HCT116 (cell line): ENCODE data around the gene SLC4A2. TPM values are rescaled to one million over a fixed set of nuclear protein-coding genes. Genes with fewer than 3 reads are reported as not detected.

Experiments used
- ATAC-seq: fragments of 200-7000 bp; cut with Tn5 transposase; 2 replicates; pipeline ENCODE4 v1.9.1; 2020; ENCODE audit warnings: mild to moderate bottlenecking, moderate library complexity
- BruUV-seq: library from RNA; stranded (reverse); fragments of 400-500 nt; replicated peaks from 2 replicates; lab custom pipeline; 2021; lab: Mats Ljungman, UMichigan
- CTCF ChIA-PET: fragments of 300-600 bp; sonication (Branson Sonifier 250); formaldehyde crosslinking; loops from one replicate; lab custom pipeline; 2021; ENCODE audit warnings: antibody characterized with exemption; lab: Charles Lee
- POLR2A ChIA-PET: fragments of 300-600, 350-600 bp; sonication (Branson Sonifier 250); formaldehyde crosslinking; loops from one replicate; lab custom pipeline; 2021; ENCODE audit warnings: antibody characterized with exemption; lab: Charles Lee
- RAD21 ChIA-PET, 2 experiments: fragments of 300-600 bp; sonication (Branson Sonifier 250); formaldehyde crosslinking; loops; one replicate each; lab custom pipeline; 2023; ENCODE audit warnings: low total read pairs in 2 of 2; ENCODE audit not compliant: uncharacterized antibody in 2 of 2, unreplicated experiment in 2 of 2, low non-redundant PET in 1 of 2; lab: Charles Lee
- DNase-seq: peaks from one replicate; pipeline ENCODE4 v3.0.0-alpha.2; 2010; ENCODE audit warnings: low read depth, low spot score
- H2AFZ ChIP-seq: fragments of 200-600 bp; shearing (Covaris generic), sonication (generic); 2 replicates; pipeline ENCODE4 v1.6.1; 2017; ENCODE audit warnings: low read depth, mixed run types, mixed read lengths, antibody characterized with exemption, low read length; ENCODE audit not compliant: poor library complexity, severe bottlenecking
- H3K27ac ChIP-seq: 2 replicates; pipeline ENCODE4 v1.5.1; 2012; ENCODE audit warnings: low read depth, low read length
- H3K27me3 ChIP-seq: fragments of 200-600 bp; sonication (generic); 2 replicates; pipeline ENCODE4 v1.6.1; 2016; ENCODE audit warnings: mixed run types, low read length, mixed read lengths; ENCODE audit not compliant: insufficient read depth
- H3K36me3 ChIP-seq, 2 experiments: fragments of 200-500 bp in 1 of 2; fragments of 200-600 bp in 1 of 2; sonication (Bioruptor generic) in 1 of 2; sonication (generic) in 1 of 2; 2 replicates each; pipeline versions ENCODE4 v1.5.1 to v1.6.1; 2014 to 2016; ENCODE audit warnings: low read length in 2 of 2, inconsistent platforms in 1 of 2, mixed read lengths in 1 of 2, mixed run types in 1 of 2; ENCODE audit not compliant: insufficient read depth in 2 of 2, control insufficient read depth in 1 of 2
- H3K4me1 ChIP-seq, 2 experiments: fragments of 200-600 bp in 1 of 2; sonication (generic) in 1 of 2; 2 replicates each; pipeline versions ENCODE4 v1.5.1 to v1.6.1; 2012 to 2017; ENCODE audit warnings: low read length in 2 of 2, inconsistent platforms in 1 of 2, mild to moderate bottlenecking in 1 of 2, mixed read lengths in 1 of 2, mixed run types in 1 of 2, moderate library complexity in 1 of 2; ENCODE audit not compliant: insufficient read depth in 2 of 2, control insufficient read depth in 1 of 2
- H3K4me2 ChIP-seq: fragments of 200-600 bp; sonication (generic); 2 replicates; pipeline ENCODE4 v1.6.1; 2017; ENCODE audit warnings: mixed run types, low read length, mixed read lengths
- H3K4me3 ChIP-seq, 2 experiments: fragments of 200-600 bp in 1 of 2; sonication (generic) in 1 of 2; replicated peaks in 1 of 2; 2 replicates each; pipeline ENCODE4 v1.5.1; 2011 to 2016; ENCODE audit warnings: low read length in 2 of 2, control low read depth in 1 of 2, low read depth in 1 of 2, mild to moderate bottlenecking in 1 of 2, mixed read lengths in 1 of 2, mixed run types in 1 of 2
- H3K79me2 ChIP-seq: fragments of 200-600 bp; sonication (generic); 2 replicates; pipeline ENCODE4 v1.6.1; 2017; ENCODE audit warnings: mild to moderate bottlenecking, mixed run types, low read length, moderate library complexity, mixed read lengths; ENCODE audit not compliant: insufficient read depth
- H3K9ac ChIP-seq: fragments of 200-600 bp; sonication (generic); 2 replicates; pipeline ENCODE4 v1.6.1; 2016; ENCODE audit warnings: low read length, mixed read lengths
- H3K9me2 ChIP-seq: fragments of 200-600 bp; sonication (generic), shearing (Covaris generic); 2 replicates; pipeline ENCODE4 v1.6.1; 2017; ENCODE audit warnings: mixed run types, mild to moderate bottlenecking, moderate library complexity; ENCODE audit not compliant: insufficient read depth
- H3K9me3 ChIP-seq, 2 experiments: fragments of 200-500 bp in 1 of 2; fragments of 200-600 bp in 1 of 2; sonication (Bioruptor generic) in 1 of 2; sonication (generic) in 1 of 2; 2 replicates each; pipeline ENCODE4 v1.6.1; 2014 to 2017; ENCODE audit warnings: low read length in 2 of 2, mixed read lengths in 2 of 2, inconsistent platforms in 1 of 2, low read depth in 1 of 2, mild to moderate bottlenecking in 1 of 2, mixed run types in 1 of 2, moderate library complexity in 1 of 2; ENCODE audit not compliant: control insufficient read depth in 1 of 2, insufficient read depth in 1 of 2
- H4K20me1 ChIP-seq: fragments of 200-600 bp; sonication (generic), shearing (Covaris generic); 2 replicates; pipeline ENCODE4 v1.6.1; 2017; ENCODE audit warnings: mixed run types, mild to moderate bottlenecking, moderate library complexity; ENCODE audit not compliant: insufficient read depth
- CEBPB ChIP-seq: IDR thresholded peaks from 2 replicates; pipeline ENCODE4 v1.6.1; 2012; ENCODE audit warnings: low read depth
- CTCF ChIP-seq, 3 experiments: fragments of 200-600 bp in 1 of 3; sonication (generic) in 1 of 3; IDR thresholded peaks in 2 of 3; conservative IDR thresholded peaks in 1 of 3; 2 replicates each; pipeline ENCODE4 v1.5.1; 2012 to 2017; ENCODE audit warnings: low read depth in 2 of 3, low read length in 2 of 3, antibody characterized with exemption in 1 of 3, borderline replicate concordance in 1 of 3, control low read depth in 1 of 3, mild to moderate bottlenecking in 1 of 3, mixed read lengths in 1 of 3, mixed run types in 1 of 3, moderate library complexity in 1 of 3; ENCODE audit not compliant: insufficient read depth in 1 of 3
- ELF1 ChIP-seq: IDR thresholded peaks from 2 replicates; pipeline ENCODE4 v1.6.1; 2012; ENCODE audit warnings: low read depth, borderline replicate concordance
- EZH2 ChIP-seq: fragments of 200-600 bp; sonication (generic); IDR thresholded peaks from 2 replicates; pipeline ENCODE4 v1.6.1; 2017; ENCODE audit warnings: antibody characterized with exemption, mixed run types
- JUND ChIP-seq: IDR thresholded peaks from 2 replicates; pipeline ENCODE4 v1.6.1; 2012
- POLR2AphosphoS5 ChIP-seq: IDR thresholded peaks from 2 replicates; pipeline ENCODE4 v1.6.1; 2011; ENCODE audit warnings: mild to moderate bottlenecking, low read depth, low read length, moderate library complexity
- RAD21 ChIP-seq: IDR thresholded peaks from 2 replicates; pipeline ENCODE4 v1.6.1; 2012; ENCODE audit warnings: low read depth, mild to moderate bottlenecking
- REST ChIP-seq: IDR thresholded peaks from 2 replicates; pipeline ENCODE4 v1.6.1; 2012; ENCODE audit warnings: low read depth
- SIN3A ChIP-seq: IDR thresholded peaks from 2 replicates; pipeline ENCODE4 v1.6.1; 2012; ENCODE audit warnings: low read depth
- SRF ChIP-seq: IDR thresholded peaks from 2 replicates; pipeline ENCODE4 v1.6.1; 2012; ENCODE audit warnings: low read depth
- YY1 ChIP-seq: IDR thresholded peaks from 2 replicates; pipeline ENCODE4 v1.6.1; 2011; ENCODE audit warnings: low read length, low read depth, moderate library complexity, mild to moderate bottlenecking; ENCODE audit not compliant: insufficient replicate concordance; ENCODE audit errors: extremely low read depth
- ZBTB33 ChIP-seq: IDR thresholded peaks from 2 replicates; pipeline ENCODE4 v1.6.1; 2011; ENCODE audit warnings: mild to moderate bottlenecking, low read length, moderate library complexity; ENCODE audit not compliant: insufficient replicate concordance; ENCODE audit errors: extremely low read depth
- ZFX ChIP-seq: fragments of 450-650 bp; IDR thresholded peaks from 2 replicates; pipeline ENCODE4 v1.6.1; 2017
- ZNF274 ChIP-seq: fragments of 200-500 bp; sonication (Bioruptor generic); IDR thresholded peaks from 2 replicates; pipeline ENCODE4 v1.6.1; 2014; ENCODE audit warnings: mild to moderate bottlenecking, low read depth, low read length, inconsistent platforms
- intact Hi-C: fragments of 100-400 bp; cut with micrococcal nuclease; formaldehyde crosslinking; loops from 2 replicates; pipeline ENCODE4 v1.10.0; 2022
- total RNA-seq: library from RNA; stranded (reverse); gene quantifications from one replicate; pipeline ENCODE4 v1.2.1, GENCODE V29; 2021; ENCODE audit not compliant: unreplicated experiment

The SLC4A2 gene
- total RNA-seq, 1 experiment from 2014 or later, result 240 TPM

- no peak overlapping the region for H3K27ac ChIP-seq
- no TSS peak for BruUV-seq
- ATAC-seq, result no peak
- RAD21 ChIA-PET, result no interaction called here
- H3K79me2 ChIP-seq, result peaks cover 6% of the 10 kb centered on the region; the same call in 1 of the 2 replicates
- no peak overlapping the region for H3K9ac ChIP-seq
- H3K4me2 ChIP-seq, result no peak overlapping the region
- H3K27me3 ChIP-seq, result no peaks in the 10 kb centered on the region
- H3K4me1 ChIP-seq, result peaks cover 0 to 8% of the 10 kb centered on the region in 2 experiments; a peak in 1 of 4 replicates
- TF ChIP-seq ZBTB33 (no peak), ELF1 (no peak), CTCF (IDR thresholded peaks at IDR 0.05 in 2 of 3, conservative IDR thresholded peaks at IDR 0.05 in 1 of 3; ENCODE audit: borderline replicate concordance in 1 of 3, insufficient read depth in 1 of 3, low read depth in 2 of 3, low read length in 2 of 3) (no peak), JUND (no peak), ZNF274 (no peak), YY1 (no peak), SRF (no peak), REST (no peak), ZFX (no peak), POLR2AphosphoS5 (no peak), EZH2 (no peak), SIN3A (no peak), RAD21 (no peak), CEBPB (no peak)
- no peak overlapping the region for H3K4me3 ChIP-seq
- H3K36me3 ChIP-seq, result peaks cover 18 to 22% of the 10 kb centered on the region in 2 experiments; a peak in 3 of 4 replicates
- intact Hi-C loops, result loop anchor here (1.0 to 10.0 kb wide), 3 partner anchors 48 to 179 kb away; partner anchors contain the start of gene SMARCD3
- H4K20me1 ChIP-seq, result no peaks in the 10 kb centered on the region
- no peak for DNase-seq
- no peaks in the 10 kb centered on the region for H3K9me2 ChIP-seq
- H2AFZ ChIP-seq, result no peak overlapping the region
- no peaks in the 10 kb centered on the region for H3K9me3 ChIP-seq
- CTCF ChIA-PET, result interaction anchor here (1.0 to 1.4 kb wide), 17 partner anchors 9 to 178 kb away, joined by 3 to 8 read pairs (median 4); partner anchors contain the start of genes ABCB8, ABCF2 and FASTK
- POLR2A ChIA-PET, result no interaction called here
These were observed 65.1 kb downstream of the SLC4A2 start for GRCh38 chr7:151124481-151124880.
